NK-92 (cell line): ENCODE measurements around the gene ZSWIM4.
A peak's percentile ranks its signal among the peaks of the same experiment; 100 is the strongest.

Experiments
- DNase-seq: peaks from one replicate; lab custom pipeline; 2025; ENCODE audit not compliant: unreplicated experiment; lab: John Stamatoyannopoulos, UW

Gene ZSWIM4

GRCh38 chr19:13808856-13809255, 13.6 kb downstream of the ZSWIM4 start:
- DNase-seq = no peak

GRCh38 chr19:13812544-13812943, 17.3 kb downstream of the ZSWIM4 start:
- DNase-seq = no peak

GRCh38 chr19:13813147-13813546, 17.9 kb downstream of the ZSWIM4 start:
- DNase-seq = no peak

GRCh38 chr19:13814550-13814949, 19.3 kb downstream of the ZSWIM4 start:
- no peak for DNase-seq

- DNase-seq = no peak
These were observed 21.9 kb downstream of the ZSWIM4 start for GRCh38 chr19:13817018-13817614.

- DNase-seq = no peak
These were observed 22.6 kb downstream of the ZSWIM4 start for GRCh38 chr19:13817615-13818371.

GRCh38 chr19:13819238-13819637, 24.0 kb downstream of the ZSWIM4 start:
- no peak for DNase-seq

GRCh38 chr19:13821292-13821691, 26.0 kb downstream of the ZSWIM4 start:
- no peak for DNase-seq

GRCh38 chr19:13823256-13823655, 28.0 kb downstream of the ZSWIM4 start:
- DNase-seq = no peak

- no peak for DNase-seq
These were observed 28.7 kb downstream of the ZSWIM4 start for GRCh38 chr19:13823901-13824300.

GRCh38 chr19:13824703-13825102, 29.5 kb downstream of the ZSWIM4 start:
- DNase-seq = no peak

- no peak for DNase-seq
These were observed 30.5 kb downstream of the ZSWIM4 start for GRCh38 chr19:13825489-13826441.

- DNase-seq = no peak
These were observed 31.5 kb downstream of the ZSWIM4 start for GRCh38 chr19:13826652-13827235.

- no peak for DNase-seq
These were observed 32.4 kb downstream of the ZSWIM4 start for GRCh38 chr19:13827656-13828055.

GRCh38 chr19:13830114-13830740, 35.0 kb downstream of the ZSWIM4 start:
- DNase-seq = no peak

- DNase-seq = no peak
These were observed 35.7 kb downstream of the ZSWIM4 start for GRCh38 chr19:13830741-13831536.

- DNase-seq = no peak
These were observed 36.6 kb downstream of the ZSWIM4 start for GRCh38 chr19:13831537-13832467.

GRCh38 chr19:13833330-13834243, 38.3 kb downstream of the ZSWIM4 start:
- DNase-seq = peak; percentile 39
